GM04504 (cell line): ENCODE measurements around the gene XIRP2.

Experiments
- DNase-seq: peaks from one replicate; pipeline ENCODE4 v3.0.0-alpha.2; 2012; ENCODE audit warnings: low read depth

XIRP2 gene

GRCh38 chr2:167136879-167137596, 248.8 kb downstream of the XIRP2 start:
- no peak for DNase-seq

GRCh38 chr2:167140330-167140729, 252.1 kb downstream of the XIRP2 start:
- DNase-seq = no peak

GRCh38 chr2:167140767-167141166, 252.5 kb downstream of the XIRP2 start:
- DNase-seq = peak; percentile 10

GRCh38 chr2:167142554-167142953, 254.3 kb downstream of the XIRP2 start:
- DNase-seq = no peak

- no peak for DNase-seq
Measured at GRCh38 chr2:167144179-167144898, 256.1 kb downstream of the XIRP2 start.

GRCh38 chr2:167147271-167147941, 259.1 kb downstream of the XIRP2 start:
- no peak for DNase-seq

GRCh38 chr2:167151894-167152293, 263.6 kb downstream of the XIRP2 start:
- no peak for DNase-seq

- no peak for DNase-seq
Measured at GRCh38 chr2:167157523-167157922, 269.2 kb downstream of the XIRP2 start.

GRCh38 chr2:167177196-167177595, 288.9 kb downstream of the XIRP2 start:
- DNase-seq = no peak

- no peak for DNase-seq
Measured at GRCh38 chr2:167181134-167181533, 292.9 kb downstream of the XIRP2 start.

GRCh38 chr2:167181688-167182087, 293.4 kb downstream of the XIRP2 start:
- no peak for DNase-seq

- no peak for DNase-seq
Measured at GRCh38 chr2:167182403-167182802, 294.1 kb downstream of the XIRP2 start.

GRCh38 chr2:167183931-167184330, 295.7 kb downstream of the XIRP2 start:
- no peak for DNase-seq

- no peak for DNase-seq
Measured at GRCh38 chr2:167186465-167186864, 298.2 kb downstream of the XIRP2 start.

- no peak for DNase-seq
Measured at GRCh38 chr2:167187049-167187727, 298.9 kb downstream of the XIRP2 start.

GRCh38 chr2:167187978-167188967, 300.0 kb downstream of the XIRP2 start:
- no peak for DNase-seq

GRCh38 chr2:167190053-167190452, 301.8 kb downstream of the XIRP2 start:
- DNase-seq = no peak

GRCh38 chr2:167191588-167191987, 303.3 kb downstream of the XIRP2 start:
- DNase-seq = no peak

- no peak for DNase-seq
Measured at GRCh38 chr2:167192833-167193232, 304.6 kb downstream of the XIRP2 start.

- no peak for DNase-seq
Measured at GRCh38 chr2:167196461-167197252, 308.4 kb downstream of the XIRP2 start.
